PFSK-1 (cell line): Measurements from ENCODE around the gene ACOX1.

Experiments
- FOXP2 ChIP-seq: optimal IDR thresholded peaks from 2 replicates; pipeline ENCODE3; 2011; ENCODE audit warnings: borderline replicate concordance, control low read depth, inconsistent platforms; ENCODE audit not compliant: insufficient read depth; ENCODE audit errors: extremely low read length, extremely low read depth
- POLR2AphosphoS5 ChIP-seq: IDR thresholded peaks from 2 replicates; pipeline ENCODE4 v1.6.1; 2012; ENCODE audit warnings: low read depth, mild to moderate bottlenecking, control low read depth, low read length, moderate library complexity
- SIN3A ChIP-seq: IDR thresholded peaks from 2 replicates; pipeline ENCODE4 v1.6.1; 2012; ENCODE audit warnings: mild to moderate bottlenecking, low read length, moderate library complexity, borderline replicate concordance; ENCODE audit not compliant: insufficient read depth
- TAF1 ChIP-seq: IDR thresholded peaks from 2 replicates; pipeline ENCODE4 v1.6.1; 2012; ENCODE audit warnings: low read length, control low read depth, borderline replicate concordance; ENCODE audit not compliant: insufficient read depth
- TF ChIP-seq, protein P1 (sequence below), 2 experiments: IDR thresholded peaks; 2 replicates each; pipeline versions ENCODE4 v1.6.1 to v1.8.0; 2011 to 2012; ENCODE audit warnings: low read depth in 2 of 2, low read length in 2 of 2, control low read depth in 1 of 2, inconsistent platforms in 1 of 2, mild to moderate bottlenecking in 1 of 2, moderate library complexity in 1 of 2; ENCODE audit not compliant: insufficient read depth in 1 of 2

DNA sequence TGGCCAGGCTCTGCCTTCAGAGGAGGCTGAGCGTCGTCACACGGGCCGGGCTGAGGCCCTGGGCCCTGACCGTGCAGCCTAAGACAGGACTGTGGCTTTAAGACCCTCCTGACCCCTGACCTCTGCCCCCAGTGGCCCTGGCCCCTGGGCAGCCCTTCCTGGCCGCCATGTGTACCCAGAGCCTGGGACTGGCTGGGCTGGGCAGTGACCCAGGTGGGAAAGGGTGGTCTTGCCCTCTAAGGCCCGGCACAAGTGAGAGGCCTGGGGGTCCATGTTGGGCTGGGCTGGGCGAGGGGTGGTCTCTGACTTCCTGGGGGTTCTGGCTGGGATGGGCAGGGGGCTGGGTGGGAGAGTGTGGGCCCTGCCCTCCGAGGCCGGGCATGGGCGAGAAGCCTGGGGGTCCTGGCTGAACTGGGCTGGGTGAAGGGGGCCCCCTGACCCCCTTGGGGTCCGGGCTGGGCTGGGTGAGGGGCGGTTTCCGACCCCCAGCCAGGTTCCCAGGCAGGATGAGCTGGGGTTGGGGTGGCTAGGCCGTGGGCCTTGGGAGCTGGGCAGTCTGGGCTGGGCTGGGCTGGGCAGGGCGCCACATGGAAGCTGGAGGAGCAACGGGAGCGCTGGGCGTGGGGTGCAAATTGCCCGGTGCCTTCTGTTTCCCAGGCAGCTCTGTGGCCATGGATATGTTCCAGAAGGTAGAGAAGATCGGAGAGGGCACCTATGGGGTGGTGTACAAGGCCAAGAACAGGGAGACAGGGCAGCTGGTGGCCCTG is 22.0 kb upstream of the ACOX1 start, which contains the start of gene CDK3:
- TF ChIP-seq POLR2AphosphoS5 (no peak), TAF1 (no peak), SIN3A (no peak), FOXP2 (no peak)
- TF ChIP-seq, protein P1, sequence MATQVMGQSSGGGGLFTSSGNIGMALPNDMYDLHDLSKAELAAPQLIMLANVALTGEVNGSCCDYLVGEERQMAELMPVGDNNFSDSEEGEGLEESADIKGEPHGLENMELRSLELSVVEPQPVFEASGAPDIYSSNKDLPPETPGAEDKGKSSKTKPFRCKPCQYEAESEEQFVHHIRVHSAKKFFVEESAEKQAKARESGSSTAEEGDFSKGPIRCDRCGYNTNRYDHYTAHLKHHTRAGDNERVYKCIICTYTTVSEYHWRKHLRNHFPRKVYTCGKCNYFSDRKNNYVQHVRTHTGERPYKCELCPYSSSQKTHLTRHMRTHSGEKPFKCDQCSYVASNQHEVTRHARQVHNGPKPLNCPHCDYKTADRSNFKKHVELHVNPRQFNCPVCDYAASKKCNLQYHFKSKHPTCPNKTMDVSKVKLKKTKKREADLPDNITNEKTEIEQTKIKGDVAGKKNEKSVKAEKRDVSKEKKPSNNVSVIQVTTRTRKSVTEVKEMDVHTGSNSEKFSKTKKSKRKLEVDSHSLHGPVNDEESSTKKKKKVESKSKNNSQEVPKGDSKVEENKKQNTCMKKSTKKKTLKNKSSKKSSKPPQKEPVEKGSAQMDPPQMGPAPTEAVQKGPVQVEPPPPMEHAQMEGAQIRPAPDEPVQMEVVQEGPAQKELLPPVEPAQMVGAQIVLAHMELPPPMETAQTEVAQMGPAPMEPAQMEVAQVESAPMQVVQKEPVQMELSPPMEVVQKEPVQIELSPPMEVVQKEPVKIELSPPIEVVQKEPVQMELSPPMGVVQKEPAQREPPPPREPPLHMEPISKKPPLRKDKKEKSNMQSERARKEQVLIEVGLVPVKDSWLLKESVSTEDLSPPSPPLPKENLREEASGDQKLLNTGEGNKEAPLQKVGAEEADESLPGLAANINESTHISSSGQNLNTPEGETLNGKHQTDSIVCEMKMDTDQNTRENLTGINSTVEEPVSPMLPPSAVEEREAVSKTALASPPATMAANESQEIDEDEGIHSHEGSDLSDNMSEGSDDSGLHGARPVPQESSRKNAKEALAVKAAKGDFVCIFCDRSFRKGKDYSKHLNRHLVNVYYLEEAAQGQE (IDR thresholded peaks at IDR 0.05; ENCODE audit: insufficient read depth in 1 of 2, low read depth in 2 of 2, low read length in 2 of 2) = no peak
